DOHH2 (cell line): ENCODE measurements around the gene CATSPER1.

Source experiments
- CTCF ChIP-seq: fragments of 200-600 bp; sonication (generic); IDR thresholded peaks from one replicate; pipeline ENCODE4 v1.5.1; 2014; ENCODE audit warnings: antibody characterized with exemption, mild to moderate bottlenecking, low read depth, low read length; ENCODE audit not compliant: poor library complexity, severe bottlenecking
- EZH2phosphoT487 ChIP-seq: fragments of 200-600 bp; sonication (generic); IDR thresholded peaks from 2 replicates; pipeline ENCODE4 v1.6.1; 2017; ENCODE audit warnings: borderline replicate concordance, mild to moderate bottlenecking, antibody characterized with exemption, low read length, moderate library complexity, mixed read lengths

- no peak for TF ChIP-seq CTCF
- no peak for TF ChIP-seq EZH2phosphoT487
Observed at GRCh38 chr11:65967329-65967934, 58.8 kb downstream of the CATSPER1 start.
